ENCODE results near the gene EBI3.
"Not testable (repeated sequence)": the region's sequence is repeated elsewhere in the genome, so short reads cannot be mapped to it uniquely, and the experiment has no call there.

EBI3 gene

GRCh38 chr19:4268816-4269430 lies 39.6 kb downstream of the EBI3 start:
- no peak overlapping the region for H3K27ac ChIP-seq
- no peak for DNase-seq (ENCODE audit: low read depth, low spot score)

- H3K27ac ChIP-seq = no peak overlapping the region
- no peak for DNase-seq (ENCODE audit: low read depth, low spot score)
Measured at GRCh38 chr19:4272894-4273293, 43.6 kb downstream of the EBI3 start.

- not testable (repeated sequence) for DNase-seq (ENCODE audit: low read depth, low spot score); H3K27ac ChIP-seq
Measured at GRCh38 chr19:4274321-4274686, 45.0 kb downstream of the EBI3 start.

GRCh38 chr19:4277191-4277696 lies 47.9 kb downstream of the EBI3 start:
- no peak overlapping the region for H3K27ac ChIP-seq
- DNase-seq (ENCODE audit: low read depth, low spot score) = no peak

- H3K27ac ChIP-seq = no peak overlapping the region
- DNase-seq (ENCODE audit: low read depth, low spot score) = no peak
Measured at GRCh38 chr19:4278010-4278409, 48.7 kb downstream of the EBI3 start.

- DNase-seq (ENCODE audit: low read depth, low spot score) = no peak
- no peak within 1 kb of the TSS for H3K27ac ChIP-seq
Measured at GRCh38 chr19:4278419-4279266, 49.3 kb downstream of the EBI3 start, which contains the start of gene SHD. Gene SHD (plus strand): TSS chr19:4279266. CDS start chr19:4280064, 798 bp downstream.

- DNase-seq (ENCODE audit: low read depth, low spot score) = no peak
- no peak overlapping the region for H3K27ac ChIP-seq
Measured at GRCh38 chr19:4279267-4279529, 49.9 kb downstream of the EBI3 start.

- H3K27ac ChIP-seq = no peak overlapping the region
- DNase-seq (ENCODE audit: low read depth, low spot score) = no peak
Measured at GRCh38 chr19:4279530-4280422, 50.5 kb downstream of the EBI3 start.

GRCh38 chr19:4284176-4284958 lies 55.0 kb downstream of the EBI3 start:
- DNase-seq (ENCODE audit: low read depth, low spot score) = no peak
- H3K27ac ChIP-seq = no peak overlapping the region

- H3K27ac ChIP-seq = no peak overlapping the region
- no peak for DNase-seq (ENCODE audit: low read depth, low spot score)
Measured at GRCh38 chr19:4284974-4285373, 55.7 kb downstream of the EBI3 start.

GRCh38 chr19:4286141-4286540 lies 56.8 kb downstream of the EBI3 start:
- DNase-seq (ENCODE audit: low read depth, low spot score); H3K27ac ChIP-seq: not testable (repeated sequence)
